Measurements from ENCODE around the gene CSRNP3. TPM values are rescaled to one million over a fixed set of nuclear protein-coding genes. Genes with fewer than 3 reads are reported as not detected.

CSRNP3 gene
- total and polyA plus RNA-seq, 2 donors (not counting 3 experiments of a cell fraction or from before 2014, with no cell fraction given): not detected

DNA sequence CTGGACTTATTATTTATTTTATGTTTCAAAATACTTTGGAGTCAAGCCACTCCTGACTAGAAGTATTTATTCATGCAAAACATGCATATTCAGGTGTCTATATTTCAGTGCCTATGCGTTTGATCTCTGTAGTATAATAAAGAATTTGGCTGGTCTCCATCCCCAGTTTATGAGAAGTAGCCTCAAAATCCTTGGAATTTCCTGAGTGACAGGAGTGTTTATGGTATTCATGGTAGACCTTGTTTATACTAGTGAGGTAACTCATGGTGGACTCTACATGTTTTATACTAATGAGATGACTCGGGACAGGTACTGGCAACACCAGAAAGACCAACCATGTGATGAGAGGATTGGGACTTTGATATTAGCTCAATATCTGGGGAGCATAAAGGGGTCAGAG, 43.9 kb upstream of the CSRNP3 start:
- no peak for FAIRE-seq
- Histone ChIP-seq H3K9me1 (replicated peaks; ENCODE audit: control insufficient read depth, extremely low read depth, insufficient read depth, low read length) (no peaks in the 10 kb centered on the region), H3K4me1 (ENCODE audit: control insufficient read depth, extremely low read depth, insufficient read depth, low read length) (no peaks in the 10 kb centered on the region), H3K9me3 (replicated peaks; ENCODE audit: control insufficient read depth, insufficient read depth, low read length) (no peaks in the 10 kb centered on the region), H3K9ac (replicated peaks; ENCODE audit: extremely low read depth, insufficient read depth, low read length) (no peak overlapping the region), H3K27me3 (ENCODE audit: control insufficient read depth in 2 of 2, insufficient read depth in 2 of 2, low read length in 2 of 2) (no peaks in the 10 kb centered on the region), H4K20me1 (replicated peaks; ENCODE audit: control insufficient read depth, extremely low read depth, insufficient read depth, low read length) (no peaks in the 10 kb centered on the region), H3K36me3 (ENCODE audit: control insufficient read depth in 2 of 2, extremely low read depth in 1 of 2, insufficient read depth in 2 of 2, low read length in 2 of 2) (no peaks in the 10 kb centered on the region), H3K27ac (ENCODE audit: insufficient read depth, low read depth, low read length) (no peak overlapping the region), H3K79me2 (ENCODE audit: control insufficient read depth, insufficient read depth, low read length) (no peaks in the 10 kb centered on the region), H3K4me2 (ENCODE audit: insufficient read depth, low read length) (no peak overlapping the region), H2AFZ (ENCODE audit: low read depth, low read length) (no peak overlapping the region), H3K4me3 (replicated peaks in 1 of 3; ENCODE audit: insufficient read depth in 1 of 3, low read depth in 1 of 3, low read length in 3 of 3) (no peak overlapping the region)
- no peak for DNase-seq (ENCODE audit: low read depth, low spot score)
- CTCF ChIA-PET: no interaction called here
- POLR2A ChIA-PET: no interaction called here
- dilution Hi-C loops (cut with MboI; ENCODE audit: extremely low pct_ligation_motif_present, low sequenced_read_pairs): no loop called here
- no TSS peak for BruUV-seq (replicated peaks)
- TF ChIP-seq JUN (IDR thresholded peaks at IDR 0.05; ENCODE audit: borderline replicate concordance, insufficient read depth, insufficient read length, low read depth) (no peak), FOS (IDR thresholded peaks at IDR 0.05; ENCODE audit: borderline replicate concordance, insufficient read depth, low read length) (no peak), GATA2 (IDR thresholded peaks at IDR 0.05; ENCODE audit: insufficient read depth, insufficient read length, low read depth, low read length) (no peak), POLR2AphosphoS5 (IDR thresholded peaks at IDR 0.05; ENCODE audit: insufficient read depth, low read depth, low read length) (no peak), MYC (IDR thresholded peaks at IDR 0.05; ENCODE audit: low read depth, low read length) (no peak), EZH2 (IDR thresholded peaks at IDR 0.05; ENCODE audit: borderline replicate concordance, low read depth, low read length, severe bottlenecking) (no peak), POLR2A (IDR thresholded peaks at IDR 0.05; ENCODE audit: low read depth, low read length) (no peak)
- TF ChIP-seq, protein P1, sequence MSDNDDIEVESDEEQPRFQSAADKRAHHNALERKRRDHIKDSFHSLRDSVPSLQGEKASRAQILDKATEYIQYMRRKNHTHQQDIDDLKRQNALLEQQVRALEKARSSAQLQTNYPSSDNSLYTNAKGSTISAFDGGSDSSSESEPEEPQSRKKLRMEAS (IDR thresholded peaks at IDR 0.05; ENCODE audit: insufficient read depth, insufficient read length): no peak
- TF ChIP-seq, protein P2, sequence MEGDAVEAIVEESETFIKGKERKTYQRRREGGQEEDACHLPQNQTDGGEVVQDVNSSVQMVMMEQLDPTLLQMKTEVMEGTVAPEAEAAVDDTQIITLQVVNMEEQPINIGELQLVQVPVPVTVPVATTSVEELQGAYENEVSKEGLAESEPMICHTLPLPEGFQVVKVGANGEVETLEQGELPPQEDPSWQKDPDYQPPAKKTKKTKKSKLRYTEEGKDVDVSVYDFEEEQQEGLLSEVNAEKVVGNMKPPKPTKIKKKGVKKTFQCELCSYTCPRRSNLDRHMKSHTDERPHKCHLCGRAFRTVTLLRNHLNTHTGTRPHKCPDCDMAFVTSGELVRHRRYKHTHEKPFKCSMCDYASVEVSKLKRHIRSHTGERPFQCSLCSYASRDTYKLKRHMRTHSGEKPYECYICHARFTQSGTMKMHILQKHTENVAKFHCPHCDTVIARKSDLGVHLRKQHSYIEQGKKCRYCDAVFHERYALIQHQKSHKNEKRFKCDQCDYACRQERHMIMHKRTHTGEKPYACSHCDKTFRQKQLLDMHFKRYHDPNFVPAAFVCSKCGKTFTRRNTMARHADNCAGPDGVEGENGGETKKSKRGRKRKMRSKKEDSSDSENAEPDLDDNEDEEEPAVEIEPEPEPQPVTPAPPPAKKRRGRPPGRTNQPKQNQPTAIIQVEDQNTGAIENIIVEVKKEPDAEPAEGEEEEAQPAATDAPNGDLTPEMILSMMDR (IDR thresholded peaks at IDR 0.05; ENCODE audit: extremely low read depth in 1 of 2, insufficient read depth in 1 of 2, low read depth in 1 of 2, low read length in 2 of 2): no peak
- intact Hi-C loops (cut with micrococcal nuclease): no loop called here
